HG02678 (cell line): ENCODE measurements around the gene TPRG1.

ENCODE experiments used
- ATAC-seq: cut with Tn5 transposase; IDR thresholded peaks from one replicate; pipeline ENCODE4 v1.9.1; 2021; ENCODE audit warnings: mild to moderate bottlenecking, moderate library complexity; ENCODE audit not compliant: unreplicated experiment

Gene TPRG1

DNA sequence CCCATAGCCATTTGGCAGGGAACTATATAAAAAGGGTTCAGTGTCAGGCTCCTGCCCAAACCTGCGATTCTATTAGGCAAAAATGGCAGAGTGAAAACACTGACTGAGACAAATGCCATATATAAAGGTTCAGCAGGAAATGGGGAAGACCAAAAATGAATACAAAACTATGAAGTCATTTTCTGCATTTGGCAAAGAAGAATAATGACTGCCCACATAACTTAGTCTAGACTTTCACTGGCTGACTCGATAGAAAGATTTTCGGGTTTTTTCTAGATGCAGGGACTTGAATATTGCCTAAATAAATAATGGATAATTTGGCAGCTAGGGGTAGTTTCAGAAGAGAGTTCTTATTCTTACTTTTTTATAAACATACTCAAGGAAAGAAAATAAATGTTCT, 178.0 kb downstream of the TPRG1 start:
- no peak for ATAC-seq

DNA sequence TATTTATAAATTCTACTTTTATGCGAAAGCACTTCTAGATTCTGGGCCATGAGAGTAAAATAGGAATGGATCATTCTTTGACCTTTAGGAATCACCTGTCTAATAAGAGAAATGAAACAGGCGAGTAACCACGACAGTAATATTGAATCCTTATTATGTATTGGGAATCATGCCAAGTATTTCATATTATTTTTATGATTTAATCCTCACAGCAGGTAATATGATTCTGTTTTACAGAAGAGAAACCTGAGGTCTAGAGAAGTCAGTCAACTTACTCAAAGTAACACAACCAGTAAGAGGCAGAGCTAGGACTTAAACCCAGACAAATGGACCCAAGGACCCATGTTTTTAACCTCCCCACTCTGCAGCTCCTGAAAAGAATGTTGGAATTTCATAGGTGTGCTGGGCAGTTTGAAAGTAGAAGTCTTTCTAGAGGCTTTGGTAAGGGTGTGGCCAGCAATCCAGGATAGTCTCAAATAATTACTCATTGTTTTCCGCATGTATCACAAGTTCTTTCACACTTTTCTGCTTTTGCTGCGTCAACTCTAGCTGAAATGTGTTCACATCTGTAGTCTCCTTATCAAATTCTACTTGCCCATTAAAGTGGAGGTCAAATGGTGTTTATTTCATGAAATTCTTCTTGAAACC, 181.7 kb downstream of the TPRG1 start:
- no peak for ATAC-seq

DNA sequence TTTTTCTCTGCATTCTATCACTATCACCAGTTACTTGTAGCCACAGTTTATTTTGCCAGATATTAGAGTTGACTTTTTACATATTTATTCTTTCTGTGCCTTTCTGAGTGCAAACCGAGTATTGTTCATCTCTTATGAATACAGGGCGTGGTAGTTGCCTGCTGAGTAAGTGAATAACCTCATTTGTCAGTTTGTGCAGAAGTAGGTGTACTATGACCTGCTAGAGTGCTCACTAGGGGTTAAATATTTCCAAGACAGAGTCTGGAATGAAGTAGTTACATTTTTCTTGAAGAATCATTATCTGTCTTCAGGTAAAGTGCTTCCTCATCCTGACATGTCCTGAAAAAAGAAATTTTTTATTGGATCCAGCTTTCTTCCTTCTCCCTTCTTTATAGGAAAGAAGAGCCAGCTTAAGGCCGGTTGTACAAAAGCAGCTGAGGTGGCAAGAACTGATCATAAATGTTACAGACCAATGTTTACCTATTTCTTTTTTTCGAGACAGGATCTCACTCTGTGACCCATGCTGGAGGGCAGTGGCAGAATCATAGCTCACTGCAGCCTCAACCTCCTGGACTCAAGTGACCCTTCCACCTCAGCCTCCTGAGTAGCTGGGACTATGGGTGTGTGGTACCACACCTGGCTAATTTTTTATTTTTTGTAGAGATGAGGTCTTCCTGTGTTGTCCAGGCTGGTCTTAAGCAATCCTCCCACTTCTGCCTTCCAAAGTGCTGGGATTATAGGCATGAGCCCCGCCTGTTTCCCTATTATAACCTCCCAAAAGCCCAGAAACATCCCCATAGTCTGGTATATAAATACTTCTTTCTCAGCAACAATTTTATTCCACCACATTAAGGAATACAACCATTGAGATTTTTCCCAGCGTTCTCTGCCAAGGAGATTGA, 182.5 kb downstream of the TPRG1 start:
- ATAC-seq: no peak

DNA sequence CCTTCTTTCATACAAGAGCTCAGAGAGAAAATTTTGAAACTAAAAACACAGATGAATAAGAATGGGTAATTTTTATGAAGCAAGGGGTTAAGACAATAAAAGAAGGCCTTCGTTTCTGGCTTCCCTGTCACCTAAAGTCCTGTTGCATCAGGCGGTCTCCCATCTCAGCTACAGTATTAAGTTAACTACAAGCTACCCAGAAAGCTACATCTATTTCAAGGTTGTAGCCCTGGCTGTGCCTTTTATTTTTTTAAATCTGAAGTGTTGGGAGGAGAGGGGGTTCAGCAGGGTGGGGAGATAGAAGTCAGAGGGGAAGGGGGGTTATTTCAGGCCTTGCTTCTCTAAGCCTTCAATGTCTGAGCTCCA, 183.3 kb downstream of the TPRG1 start:
- no peak for ATAC-seq

DNA sequence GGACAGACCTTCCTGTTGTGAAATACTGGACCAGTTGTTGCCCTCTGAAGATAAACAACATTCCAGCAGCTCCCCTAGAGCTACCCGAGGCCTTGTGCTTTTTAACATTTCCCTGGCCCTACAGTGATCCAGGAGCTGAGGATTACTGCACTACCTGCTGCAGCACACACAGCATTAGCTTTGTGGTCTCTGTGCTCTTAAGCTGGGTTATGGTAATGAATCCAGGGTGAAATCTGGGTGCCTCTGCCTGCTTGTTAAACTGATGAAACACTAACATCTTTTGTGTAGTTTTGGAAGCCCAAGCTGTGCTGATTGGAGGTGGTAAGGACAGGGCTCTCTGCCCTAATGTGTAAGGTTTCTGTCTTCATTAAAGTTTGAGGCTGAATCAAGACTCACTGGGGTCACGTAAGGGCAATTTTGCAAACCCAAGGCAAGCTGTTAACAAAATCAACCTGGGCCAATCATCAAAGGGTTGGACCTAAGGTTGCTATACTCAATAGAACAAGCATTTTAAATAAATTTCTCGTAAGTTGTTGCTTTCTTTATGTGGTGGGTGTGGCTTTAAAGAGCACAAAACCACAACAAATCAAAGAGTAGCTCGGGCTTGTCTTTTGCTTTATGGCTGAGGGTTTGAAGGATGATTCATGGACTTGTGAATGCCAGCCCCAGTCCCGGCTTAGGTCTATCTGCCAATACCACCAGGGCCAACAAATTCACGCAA, 183.9 kb downstream of the TPRG1 start:
- no peak for ATAC-seq

DNA sequence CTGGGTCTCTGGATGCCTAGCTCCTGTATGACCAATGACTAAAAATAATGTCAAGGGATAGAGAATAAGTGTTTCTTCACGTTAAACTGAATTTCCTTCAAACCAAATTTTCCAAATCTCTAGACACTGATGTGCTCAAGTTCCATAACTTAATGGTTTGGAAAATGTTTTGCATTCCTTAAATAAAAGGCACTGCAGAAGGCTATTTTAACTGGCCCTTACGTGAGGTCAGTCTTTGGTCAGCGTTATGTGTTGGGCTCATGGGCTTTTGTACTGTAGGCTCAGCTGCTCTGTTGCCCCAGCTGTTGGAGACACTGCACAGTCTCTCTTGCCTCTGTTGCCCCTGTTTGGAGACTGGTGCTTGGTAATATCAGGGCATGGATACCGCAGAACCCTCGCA, 188.5 kb downstream of the TPRG1 start:
- no peak for ATAC-seq

DNA sequence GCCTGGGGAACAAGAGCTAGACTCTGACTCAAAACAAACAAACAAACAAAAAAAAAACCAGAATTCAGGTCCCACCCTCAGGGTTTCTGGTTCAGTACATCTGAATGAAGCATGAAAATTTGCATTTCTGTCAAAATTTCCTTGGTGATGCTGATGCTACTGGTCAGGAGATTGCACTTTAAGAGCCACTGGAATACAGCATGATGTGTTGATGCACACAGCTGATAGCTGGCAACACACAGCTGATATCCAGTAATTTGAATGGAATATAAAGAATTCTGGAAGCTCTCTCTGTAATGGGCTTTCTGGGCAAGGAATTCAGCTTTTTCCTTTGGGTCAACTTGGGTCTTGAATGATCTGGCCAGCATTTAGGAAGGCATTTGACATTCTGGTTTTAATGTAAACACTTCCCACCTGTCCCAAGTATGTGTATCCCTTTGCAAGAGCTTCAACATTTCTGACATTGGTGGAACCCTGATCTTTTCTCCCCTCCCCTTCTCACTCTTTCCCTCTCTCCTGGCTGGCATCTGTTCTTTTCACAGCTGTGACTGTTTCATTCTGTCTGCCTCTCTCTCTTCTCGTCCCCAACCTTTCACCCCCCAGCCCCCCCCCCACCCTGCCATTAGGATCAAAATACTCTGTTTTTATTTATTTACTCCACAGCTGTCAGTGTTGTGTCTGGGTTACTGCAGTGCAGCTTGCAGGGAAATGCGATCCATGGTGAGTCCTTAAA, 189.5 kb downstream of the TPRG1 start:
- ATAC-seq: no peak

DNA sequence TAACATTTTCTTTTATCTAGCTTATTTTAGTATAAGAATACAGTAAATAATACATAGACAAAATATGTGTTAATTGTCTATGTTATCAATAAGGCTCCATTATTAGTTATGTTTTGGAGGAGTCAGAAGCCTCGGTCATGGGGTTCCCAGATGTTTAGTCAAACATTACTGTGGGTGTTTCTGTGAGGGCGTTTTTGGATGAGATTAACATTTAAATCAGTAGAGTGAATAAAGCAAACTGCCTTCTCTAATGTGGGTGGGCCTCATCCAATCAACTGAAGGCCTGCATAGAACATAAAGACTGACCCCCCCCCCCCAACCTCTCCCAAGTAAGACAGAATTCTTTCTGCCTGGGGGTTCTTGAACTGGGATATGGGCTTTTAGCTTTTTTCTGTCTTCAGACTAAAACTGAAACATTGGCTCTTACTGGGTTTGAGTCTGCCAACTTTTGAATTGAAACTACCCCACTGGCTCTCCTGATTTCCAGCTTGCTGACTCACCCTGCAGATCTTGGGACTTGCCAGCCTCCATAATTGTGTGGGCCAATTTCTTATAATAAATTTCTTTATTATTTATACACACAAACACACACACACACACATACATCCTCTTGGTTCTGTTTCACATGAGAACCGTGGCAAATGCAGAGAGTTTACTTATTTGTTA, 192.0 kb downstream of the TPRG1 start:
- ATAC-seq: no peak

DNA sequence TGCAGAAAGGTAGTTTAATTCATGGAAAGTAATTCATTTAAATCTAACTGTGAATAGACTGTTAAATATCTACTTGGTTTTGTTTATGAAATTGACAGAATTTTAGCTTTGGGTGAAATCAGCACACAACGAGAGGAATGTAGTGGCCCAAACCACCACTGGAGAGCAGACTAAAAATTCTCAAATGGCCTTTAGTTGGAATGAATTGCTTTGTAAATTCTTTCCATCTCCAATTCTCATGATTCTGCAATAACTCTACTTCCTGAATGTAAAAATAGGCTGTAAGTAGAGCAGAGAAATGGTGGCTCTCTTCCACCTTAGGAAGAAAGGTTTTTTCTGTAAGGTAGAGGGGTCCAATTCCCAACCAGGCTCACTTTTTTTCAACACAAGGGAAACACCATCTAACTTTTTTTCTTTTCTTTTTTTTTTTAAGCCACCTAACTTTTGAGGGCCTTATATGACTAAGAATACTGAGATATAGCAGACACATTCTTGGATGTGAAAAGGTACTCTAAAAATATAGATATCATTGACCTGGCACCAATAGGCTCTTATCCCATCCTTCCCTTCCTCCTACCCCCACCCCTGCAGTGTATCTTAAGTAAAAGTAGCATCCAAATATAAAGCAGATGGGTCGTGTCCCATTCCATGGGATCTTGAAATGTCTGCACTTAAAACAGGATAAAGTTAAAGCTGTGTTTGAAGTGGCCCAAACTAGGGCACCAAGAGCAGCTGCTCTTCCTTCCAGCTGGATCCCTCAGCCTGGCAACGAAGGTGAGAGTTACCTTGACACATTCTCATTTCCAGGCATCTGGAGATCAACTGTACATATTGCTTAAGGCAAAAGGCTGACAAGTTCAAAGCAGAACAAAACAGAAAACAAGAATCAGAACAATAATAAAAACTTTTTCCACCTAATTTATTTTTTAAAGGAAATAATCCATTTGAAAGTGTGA, 194.1 kb downstream of the TPRG1 start:
- ATAC-seq: no peak

DNA sequence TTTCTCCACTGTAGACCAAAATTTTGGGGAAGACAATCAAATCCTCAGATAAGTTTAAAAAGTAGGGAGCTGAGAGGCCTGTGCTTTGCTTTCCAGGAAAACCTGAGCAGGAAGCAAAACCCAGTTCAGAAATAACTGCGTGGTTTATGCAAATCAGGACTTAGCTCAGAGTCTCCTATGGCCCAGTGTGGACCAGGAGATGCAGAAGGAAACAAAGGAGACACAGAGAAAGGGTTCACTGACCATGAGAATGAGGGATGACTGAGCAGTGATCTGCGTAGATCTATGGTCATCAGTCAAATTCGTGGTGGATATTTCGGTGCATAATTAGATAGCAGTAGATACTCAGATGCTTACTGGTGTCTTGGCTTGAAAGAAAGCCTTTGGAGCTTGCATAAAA, 196.6 kb downstream of the TPRG1 start:
- ATAC-seq: no peak

DNA sequence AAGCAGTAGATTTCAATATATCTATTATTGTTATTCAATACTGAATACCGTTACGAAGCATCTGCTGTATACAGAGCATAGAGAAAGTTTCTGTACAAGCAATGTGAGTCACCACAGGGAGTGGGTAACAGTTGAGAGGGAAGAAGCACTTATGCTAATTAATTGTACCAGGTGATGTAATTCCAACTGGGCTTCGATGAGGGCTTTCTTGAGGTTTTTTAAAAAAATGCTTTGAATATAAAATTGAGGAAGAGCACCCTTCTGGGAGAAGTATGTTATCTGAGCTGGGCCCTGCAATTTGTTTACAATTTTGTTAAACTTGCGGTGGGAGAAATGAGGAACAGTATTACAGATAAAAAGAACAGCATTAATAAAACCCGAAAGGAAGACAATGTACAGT, 197.9 kb downstream of the TPRG1 start:
- no peak for ATAC-seq

DNA sequence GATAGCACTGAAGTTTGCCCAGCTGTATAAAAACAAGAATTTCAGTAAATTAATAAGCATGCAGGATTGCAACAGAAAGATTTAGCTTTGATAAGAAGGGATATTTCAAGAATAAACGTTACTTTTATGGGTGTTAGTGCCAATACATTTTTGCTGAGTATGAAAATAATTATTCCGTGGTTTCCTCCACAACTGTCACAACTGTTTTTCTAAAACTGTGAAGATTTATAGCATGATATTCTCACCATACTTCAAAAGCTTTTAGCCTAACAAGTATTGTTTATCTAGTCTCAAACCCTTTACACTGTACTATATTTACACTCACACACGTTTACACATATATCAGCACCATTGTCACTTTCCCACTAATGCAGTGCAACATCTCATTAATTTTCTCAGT, 200.5 kb downstream of the TPRG1 start:
- no peak for ATAC-seq
